Fibroblast of gingiva (primary cell): ENCODE measurements around the gene SLC4A5.

Source experiments
- DNase-seq: peaks from one replicate; pipeline ENCODE4 v3.0.0-alpha.2; 2011; ENCODE audit warnings: low read depth

SLC4A5 gene, protein sequence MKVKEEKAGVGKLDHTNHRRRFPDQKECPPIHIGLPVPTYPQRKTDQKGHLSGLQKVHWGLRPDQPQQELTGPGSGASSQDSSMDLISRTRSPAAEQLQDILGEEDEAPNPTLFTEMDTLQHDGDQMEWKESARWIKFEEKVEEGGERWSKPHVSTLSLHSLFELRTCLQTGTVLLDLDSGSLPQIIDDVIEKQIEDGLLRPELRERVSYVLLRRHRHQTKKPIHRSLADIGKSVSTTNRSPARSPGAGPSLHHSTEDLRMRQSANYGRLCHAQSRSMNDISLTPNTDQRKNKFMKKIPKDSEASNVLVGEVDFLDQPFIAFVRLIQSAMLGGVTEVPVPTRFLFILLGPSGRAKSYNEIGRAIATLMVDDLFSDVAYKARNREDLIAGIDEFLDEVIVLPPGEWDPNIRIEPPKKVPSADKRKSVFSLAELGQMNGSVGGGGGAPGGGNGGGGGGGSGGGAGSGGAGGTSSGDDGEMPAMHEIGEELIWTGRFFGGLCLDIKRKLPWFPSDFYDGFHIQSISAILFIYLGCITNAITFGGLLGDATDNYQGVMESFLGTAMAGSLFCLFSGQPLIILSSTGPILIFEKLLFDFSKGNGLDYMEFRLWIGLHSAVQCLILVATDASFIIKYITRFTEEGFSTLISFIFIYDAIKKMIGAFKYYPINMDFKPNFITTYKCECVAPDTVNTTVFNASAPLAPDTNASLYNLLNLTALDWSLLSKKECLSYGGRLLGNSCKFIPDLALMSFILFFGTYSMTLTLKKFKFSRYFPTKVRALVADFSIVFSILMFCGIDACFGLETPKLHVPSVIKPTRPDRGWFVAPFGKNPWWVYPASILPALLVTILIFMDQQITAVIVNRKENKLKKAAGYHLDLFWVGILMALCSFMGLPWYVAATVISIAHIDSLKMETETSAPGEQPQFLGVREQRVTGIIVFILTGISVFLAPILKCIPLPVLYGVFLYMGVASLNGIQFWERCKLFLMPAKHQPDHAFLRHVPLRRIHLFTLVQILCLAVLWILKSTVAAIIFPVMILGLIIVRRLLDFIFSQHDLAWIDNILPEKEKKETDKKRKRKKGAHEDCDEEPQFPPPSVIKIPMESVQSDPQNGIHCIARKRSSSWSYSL

GRCh38 chr2:74343316-74343715 is at the start of gene SLC4A5:
TSS of gene SLC4A5 (minus strand) at chr2:74343416. CDS start at chr2:74315023, 28,393 bp downstream.
- no peak for DNase-seq

- no peak for DNase-seq
Observed at GRCh38 chr2:74392449-74392743, 49.2 kb upstream of the SLC4A5 start.

DNA sequence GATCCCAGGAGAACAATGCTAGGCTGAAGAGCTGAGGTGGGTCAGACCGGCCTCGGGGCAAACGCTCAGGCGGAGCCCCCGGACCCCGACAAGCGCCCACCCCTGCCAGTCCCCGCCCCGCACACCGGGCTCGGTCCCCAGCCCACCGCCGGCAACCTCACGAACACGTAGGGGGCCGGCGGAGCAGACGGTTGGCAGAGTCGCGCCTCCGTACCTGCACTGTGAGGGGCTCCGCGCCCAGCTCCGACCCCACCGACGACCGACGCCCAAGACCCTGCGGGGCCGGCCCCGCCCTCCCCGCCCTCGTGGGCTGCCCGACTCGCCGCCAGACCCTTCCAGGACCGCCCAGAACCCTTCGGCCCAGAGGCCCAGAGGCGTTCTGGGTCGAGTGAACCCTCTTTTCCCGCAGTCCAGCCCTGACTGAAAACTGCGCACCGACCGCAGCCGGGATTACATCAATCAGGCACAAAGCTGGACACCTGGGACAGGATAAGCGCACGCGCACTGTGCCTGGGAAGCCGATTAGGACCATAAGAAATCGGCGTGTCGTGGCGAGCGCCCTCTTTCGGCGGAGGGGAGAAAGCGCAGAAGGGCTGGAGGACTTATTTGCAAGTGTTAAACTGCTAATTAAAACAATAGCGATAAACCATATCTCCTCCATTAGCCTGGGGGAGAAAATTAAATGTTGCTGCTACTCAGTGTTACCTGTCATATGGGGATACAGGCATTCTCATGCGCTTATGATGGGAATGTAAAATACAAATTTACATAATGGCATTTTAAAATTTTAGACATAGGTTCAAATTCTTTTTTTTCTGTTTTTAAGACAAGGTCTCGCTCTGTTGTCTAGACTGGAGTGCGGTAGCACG is 48.6 kb upstream of the SLC4A5 start:
- DNase-seq, result peak; percentile 77

DNA sequence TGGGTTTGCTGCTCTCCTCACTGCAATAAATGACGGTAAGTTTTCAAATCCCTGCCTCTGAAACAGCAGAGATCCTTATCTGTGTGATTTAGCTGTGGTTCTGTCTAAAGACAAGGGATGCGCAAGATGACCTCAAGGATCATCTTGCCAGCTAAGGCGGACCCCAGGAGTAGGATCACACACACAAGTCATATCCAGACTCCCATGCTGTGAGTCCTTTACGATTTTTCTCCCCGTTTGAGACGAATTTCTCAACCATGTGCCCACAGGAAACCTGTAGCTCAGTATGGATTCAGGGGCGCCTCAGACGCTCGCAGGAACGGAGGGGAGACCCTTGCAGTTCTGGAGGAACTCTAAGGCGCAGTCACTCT is 48.0 kb upstream of the SLC4A5 start:
- DNase-seq, result no peak

- no peak for DNase-seq
Observed at GRCh38 chr2:74390606-74391005, 47.4 kb upstream of the SLC4A5 start.

GRCh38 chr2:74387346-74387745 is 44.1 kb upstream of the SLC4A5 start:
- no peak for DNase-seq

GRCh38 chr2:74385396-74385795 is 42.2 kb upstream of the SLC4A5 start:
- DNase-seq, result peak; percentile 18

- DNase-seq, result peak; percentile 34
Observed at GRCh38 chr2:74384051-74384450, 40.8 kb upstream of the SLC4A5 start.

GRCh38 chr2:74383254-74383653 is 40.0 kb upstream of the SLC4A5 start:
- DNase-seq, result peak; percentile 74

DNA sequence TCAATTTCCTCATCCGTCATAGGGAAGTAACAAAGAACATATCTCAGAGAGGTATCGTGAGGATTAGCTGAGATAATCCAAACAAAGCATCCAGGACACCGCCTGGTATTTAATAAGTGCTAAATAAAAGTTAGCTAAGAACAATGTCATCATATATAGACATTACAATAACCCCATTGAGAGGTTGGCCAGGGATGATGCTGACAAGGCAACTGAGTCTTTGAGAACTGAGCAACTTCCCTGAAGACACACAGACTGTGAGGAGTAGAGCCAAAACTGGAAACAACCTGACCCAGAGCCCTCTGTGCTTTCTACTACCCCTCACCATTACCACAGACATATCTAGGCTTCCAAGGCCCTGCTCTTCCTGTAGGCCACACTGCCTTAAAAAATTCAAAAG is 38.5 kb upstream of the SLC4A5 start:
- no peak for DNase-seq

DNA sequence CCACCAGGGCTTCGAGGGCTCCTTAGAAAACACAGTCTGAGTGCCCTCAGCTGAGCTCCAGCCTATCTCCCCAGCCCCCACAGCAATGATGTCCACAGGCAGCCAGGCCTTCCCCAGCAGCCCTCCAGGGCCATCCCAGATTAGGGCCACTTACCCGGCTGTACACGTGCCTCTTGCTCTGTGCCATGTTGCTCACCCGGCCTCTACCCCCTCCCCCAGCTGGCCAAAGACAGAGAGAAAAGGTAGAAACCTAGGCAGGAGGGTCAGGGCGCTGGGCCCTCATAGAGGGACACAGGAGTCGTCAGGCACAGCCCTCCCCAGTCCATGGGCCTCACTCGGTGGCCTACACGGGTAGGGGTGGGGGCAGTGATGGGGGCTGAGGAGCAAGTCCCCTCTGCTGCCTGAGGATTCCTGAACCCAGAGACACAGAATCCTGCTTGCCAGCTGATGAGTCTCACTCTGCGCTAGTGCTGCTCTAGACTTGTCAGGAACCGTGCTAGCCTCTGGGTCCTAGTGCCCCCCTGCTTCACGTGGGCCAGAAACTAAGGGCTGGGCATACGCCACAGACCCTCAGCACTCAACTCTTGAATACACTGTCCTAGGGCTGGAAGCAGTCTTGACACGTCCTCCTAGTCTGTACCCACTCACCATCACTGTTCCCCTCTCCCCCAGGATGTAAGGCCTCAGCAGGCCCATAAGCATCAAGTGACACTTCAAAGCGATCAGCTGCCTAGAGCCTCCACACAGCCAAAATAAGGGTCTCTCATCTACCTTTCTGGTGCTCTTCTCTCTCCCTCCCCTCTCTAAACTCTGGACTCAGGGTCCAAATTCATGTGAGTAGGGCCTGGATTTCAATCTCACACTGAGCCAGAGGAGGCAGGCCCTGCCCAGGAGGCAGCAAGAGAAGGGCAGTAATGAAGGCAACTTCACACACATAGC is 36.9 kb upstream of the SLC4A5 start, which contains the start of gene DCTN1:
Gene DCTN1, minus strand, starts transcription at position 461 of the 939 bp plus-strand sequence. Its CDS starts 274 bp downstream, at position 187.
- DNase-seq, result peak; percentile 56

GRCh38 chr2:74378007-74378406 is 34.8 kb upstream of the SLC4A5 start:
- DNase-seq, result no peak

DNA sequence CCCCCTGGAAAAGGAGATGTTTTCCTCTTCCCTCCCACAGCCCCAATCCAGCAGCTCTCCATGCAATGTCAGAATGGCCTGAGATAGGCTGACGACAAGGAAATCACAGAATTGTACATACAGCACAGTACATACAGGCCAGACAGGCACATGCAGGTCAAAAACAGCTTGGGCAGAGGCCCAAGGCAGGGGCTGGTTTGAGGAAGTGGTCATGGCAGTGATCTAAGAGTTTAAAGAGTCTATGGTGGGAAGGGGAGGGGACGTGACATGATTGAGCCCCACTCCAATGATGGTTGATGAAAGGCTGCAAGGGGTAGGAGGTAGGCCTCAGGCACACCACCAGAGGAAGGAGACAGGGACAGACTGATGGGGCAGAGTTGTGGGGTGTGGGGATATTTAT is 32.6 kb upstream of the SLC4A5 start:
- no peak for DNase-seq

DNA sequence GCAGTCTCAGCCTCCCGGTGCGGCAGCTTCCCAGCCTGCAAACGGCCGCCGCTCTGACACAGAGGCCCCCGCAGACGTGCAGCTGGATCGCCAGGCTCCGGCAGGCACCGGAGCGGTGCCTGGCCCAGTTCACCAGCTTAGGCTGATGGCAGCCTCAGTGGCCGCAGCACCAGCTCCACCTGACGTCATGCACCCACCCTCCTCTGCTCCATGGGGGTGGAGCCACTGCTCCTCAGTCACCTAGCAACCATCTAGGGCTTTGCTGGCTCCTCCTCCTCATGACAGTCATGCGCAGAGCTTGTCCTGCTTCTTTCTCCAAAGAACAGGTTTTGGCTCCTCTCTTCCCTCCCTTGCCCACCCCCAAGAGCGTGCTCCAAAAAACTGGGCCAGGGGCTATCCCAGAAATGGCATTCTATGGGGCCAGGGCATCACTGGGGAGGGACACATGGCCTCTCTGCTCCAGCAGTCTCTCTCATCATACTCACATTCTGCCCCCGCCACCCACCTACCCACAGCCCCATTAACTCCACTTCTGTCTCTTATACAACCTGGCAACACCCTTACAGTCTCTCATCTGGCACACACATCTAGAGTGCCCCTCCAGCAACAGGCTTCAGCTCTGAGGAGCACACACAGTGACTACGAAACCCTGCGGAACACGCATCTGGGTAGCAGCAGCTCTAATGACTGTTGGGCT is 31.4 kb upstream of the SLC4A5 start:
- peak; percentile 53 for DNase-seq

- DNase-seq, result no peak
Observed at GRCh38 chr2:74373985-74374384, 30.8 kb upstream of the SLC4A5 start.

DNA sequence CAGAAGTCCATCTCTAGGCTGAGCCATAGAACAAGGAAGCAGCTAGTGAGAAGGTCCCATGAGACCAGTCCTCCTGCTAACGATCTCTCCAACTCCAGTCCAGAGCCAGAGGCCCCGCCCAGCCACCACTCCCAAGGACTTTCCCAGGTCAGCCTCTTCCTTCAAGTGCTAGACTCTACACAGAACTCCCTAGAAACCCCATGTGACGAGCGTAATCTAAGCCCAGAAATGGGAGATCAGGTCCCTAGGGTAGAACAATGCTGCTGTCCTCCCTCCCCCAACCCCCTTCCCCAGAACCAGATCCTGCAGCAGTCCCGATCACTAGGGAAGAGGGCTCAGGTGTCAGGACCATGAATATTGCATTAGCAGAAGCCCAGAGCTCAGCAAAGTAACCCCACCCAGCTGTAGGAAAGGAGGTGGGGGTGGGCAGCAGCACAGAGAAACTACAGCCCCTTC is 30.0 kb upstream of the SLC4A5 start:
- DNase-seq, result peak; percentile 14

DNA sequence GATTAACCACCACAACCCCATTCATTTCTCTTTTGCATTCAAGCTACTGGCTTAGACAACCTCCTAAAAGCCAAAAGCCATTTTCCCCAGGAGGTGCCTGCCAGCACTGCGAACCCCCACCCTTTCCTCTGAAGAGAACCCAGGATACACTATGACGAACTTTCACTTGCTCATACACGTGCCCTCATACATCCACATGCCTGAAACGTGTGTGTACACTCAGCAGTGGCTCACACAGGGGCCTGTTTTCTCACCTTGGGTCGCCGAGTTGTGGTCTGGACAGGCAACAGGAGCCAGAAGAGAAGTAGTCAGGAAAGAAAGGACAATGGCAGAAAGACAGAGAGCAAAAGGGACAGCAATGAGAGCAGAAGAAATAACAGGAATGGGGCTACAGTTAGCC is 29.5 kb upstream of the SLC4A5 start:
- no peak for DNase-seq

GRCh38 chr2:74371421-74371820 is 28.2 kb upstream of the SLC4A5 start:
- DNase-seq, result no peak

GRCh38 chr2:74369976-74370375 is 26.8 kb upstream of the SLC4A5 start:
- no peak for DNase-seq

DNA sequence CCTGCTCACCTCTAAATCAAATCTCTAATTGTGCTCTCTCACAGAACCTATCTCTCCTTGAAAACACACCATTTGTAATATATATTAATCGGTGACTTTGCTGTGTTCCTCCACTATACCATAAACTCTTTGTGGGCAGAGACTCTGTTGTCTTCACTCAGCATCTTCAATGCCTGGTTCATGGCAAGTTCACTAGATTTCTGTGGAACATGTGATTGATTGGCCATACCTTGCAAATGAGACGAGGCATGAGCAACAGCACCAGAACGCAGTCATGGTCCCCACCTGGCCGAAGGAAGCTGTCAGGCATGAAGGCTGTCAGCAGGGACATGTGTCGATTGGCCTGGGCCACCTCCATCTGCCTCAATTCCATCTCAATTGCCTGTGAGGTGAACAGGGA is 25.3 kb upstream of the SLC4A5 start:
- DNase-seq, result no peak
